ENCODE results near the gene ELMO1. TPM values are rescaled to one million over a fixed set of nuclear protein-coding genes. Genes with fewer than 3 reads are reported as not detected.

Gene ELMO1
- total RNA-seq, 1 donor from 2014 or later = 0.69 TPM

GRCh38 chr7:37441816-37442215, 6.8 kb downstream of the ELMO1 start:
- TF ChIP-seq, protein P1, sequence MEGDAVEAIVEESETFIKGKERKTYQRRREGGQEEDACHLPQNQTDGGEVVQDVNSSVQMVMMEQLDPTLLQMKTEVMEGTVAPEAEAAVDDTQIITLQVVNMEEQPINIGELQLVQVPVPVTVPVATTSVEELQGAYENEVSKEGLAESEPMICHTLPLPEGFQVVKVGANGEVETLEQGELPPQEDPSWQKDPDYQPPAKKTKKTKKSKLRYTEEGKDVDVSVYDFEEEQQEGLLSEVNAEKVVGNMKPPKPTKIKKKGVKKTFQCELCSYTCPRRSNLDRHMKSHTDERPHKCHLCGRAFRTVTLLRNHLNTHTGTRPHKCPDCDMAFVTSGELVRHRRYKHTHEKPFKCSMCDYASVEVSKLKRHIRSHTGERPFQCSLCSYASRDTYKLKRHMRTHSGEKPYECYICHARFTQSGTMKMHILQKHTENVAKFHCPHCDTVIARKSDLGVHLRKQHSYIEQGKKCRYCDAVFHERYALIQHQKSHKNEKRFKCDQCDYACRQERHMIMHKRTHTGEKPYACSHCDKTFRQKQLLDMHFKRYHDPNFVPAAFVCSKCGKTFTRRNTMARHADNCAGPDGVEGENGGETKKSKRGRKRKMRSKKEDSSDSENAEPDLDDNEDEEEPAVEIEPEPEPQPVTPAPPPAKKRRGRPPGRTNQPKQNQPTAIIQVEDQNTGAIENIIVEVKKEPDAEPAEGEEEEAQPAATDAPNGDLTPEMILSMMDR (conservative IDR thresholded peaks at IDR 0.05; ENCODE audit: low read depth, low read length) = no peak
- DNase-seq (ENCODE audit: low read depth) = no peak
- no peak overlapping the region for H3K4me3 ChIP-seq (ENCODE audit: low read depth, low read length)

GRCh38 chr7:37441386-37441760, 7.3 kb downstream of the ELMO1 start:
- H3K4me3 ChIP-seq (ENCODE audit: low read depth, low read length) = no peak overlapping the region
- DNase-seq (ENCODE audit: low read depth) = no peak
- TF ChIP-seq, protein P1 (conservative IDR thresholded peaks at IDR 0.05; ENCODE audit: low read depth, low read length) = no peak

DNA sequence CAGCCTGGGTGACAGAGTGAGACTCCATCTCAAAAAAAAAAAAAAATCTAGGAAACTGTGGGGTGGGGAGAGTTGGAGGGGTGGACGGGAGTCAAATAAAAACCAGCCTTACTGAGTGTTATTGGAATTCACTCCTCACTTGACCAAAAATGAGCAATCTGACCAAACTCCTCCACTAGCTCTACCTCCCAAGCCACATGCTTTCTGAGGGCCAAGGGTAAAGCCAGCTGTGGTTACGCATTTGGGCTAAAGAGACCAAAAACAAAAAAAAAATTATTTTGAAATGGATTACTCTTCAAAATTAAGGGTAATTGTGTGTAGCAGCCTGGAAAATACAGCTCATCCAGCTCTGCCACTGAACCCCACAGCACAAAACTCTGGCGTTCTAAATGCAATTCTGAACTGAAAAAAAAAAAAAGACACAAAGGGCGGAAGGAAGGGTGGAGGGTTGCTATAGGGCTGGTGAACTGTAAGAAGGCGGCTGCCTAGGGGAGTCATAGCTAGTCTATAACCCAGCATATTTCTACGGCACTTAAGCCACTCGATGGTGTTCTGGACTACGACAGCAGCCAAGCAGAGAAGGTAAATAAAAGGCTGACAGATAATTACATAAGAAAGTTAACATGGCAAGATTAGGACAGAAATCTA, 7.8 kb downstream of the ELMO1 start:
- H3K4me3 ChIP-seq (ENCODE audit: low read depth, low read length) = no peak overlapping the region
- DNase-seq (ENCODE audit: low read depth) = no peak
- TF ChIP-seq, protein P1 (conservative IDR thresholded peaks at IDR 0.05; ENCODE audit: low read depth, low read length) = no peak

GRCh38 chr7:37439653-37440026, 9.0 kb downstream of the ELMO1 start:
- TF ChIP-seq, protein P1 (conservative IDR thresholded peaks at IDR 0.05; ENCODE audit: low read depth, low read length) = no peak
- no peak for DNase-seq (ENCODE audit: low read depth)
- no peak overlapping the region for H3K4me3 ChIP-seq (ENCODE audit: low read depth, low read length)

DNA sequence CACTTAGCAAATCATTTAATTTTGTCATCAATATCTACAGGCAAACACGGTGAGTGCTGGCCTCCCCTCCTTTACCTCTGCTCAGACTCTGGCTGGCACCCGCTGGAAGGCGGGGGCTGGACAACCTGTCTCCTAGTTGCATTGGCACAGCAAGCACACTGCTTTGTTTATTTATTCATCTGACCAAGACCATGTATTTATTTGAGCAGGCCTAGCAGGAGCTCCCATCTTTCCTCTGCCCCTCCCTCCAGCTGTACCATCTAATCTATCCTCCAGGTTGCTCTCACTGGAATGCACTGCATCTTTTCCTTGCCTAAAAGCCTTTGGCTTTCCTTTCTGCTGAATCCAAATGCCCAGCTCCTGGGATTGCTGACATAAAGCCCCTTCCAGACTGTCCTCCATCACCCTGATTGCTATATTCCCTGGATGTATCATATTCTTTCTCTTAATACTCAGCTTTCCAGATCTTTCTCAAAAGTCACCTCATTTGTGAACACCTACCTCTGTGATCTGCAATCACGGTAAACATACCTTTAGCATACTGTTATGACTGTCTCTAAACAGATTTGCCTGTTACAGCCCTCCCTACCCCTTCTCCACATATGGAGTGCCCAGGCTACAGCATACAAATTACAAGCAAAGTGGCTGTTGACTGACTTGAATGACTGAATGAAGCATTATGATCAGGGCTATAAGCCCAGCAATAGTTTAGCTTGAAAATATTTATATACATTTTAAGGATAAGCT, 9.6 kb downstream of the ELMO1 start:
- DNase-seq (ENCODE audit: low read depth) = no peak
- TF ChIP-seq, protein P1 (conservative IDR thresholded peaks at IDR 0.05; ENCODE audit: low read depth, low read length) = no peak

GRCh38 chr7:37435156-37435855, 13.4 kb downstream of the ELMO1 start:
- H3K4me3 ChIP-seq (ENCODE audit: low read depth, low read length) = no peak overlapping the region
- no peak for DNase-seq (ENCODE audit: low read depth)
- TF ChIP-seq, protein P1 (conservative IDR thresholded peaks at IDR 0.05; ENCODE audit: low read depth, low read length) = no peak

More for the DNA sequence above, 9.6 kb downstream of the ELMO1 start:
- no peak overlapping the region for H3K4me3 ChIP-seq (ENCODE audit: low read depth, low read length)

Measured in epithelial cell of proximal tubule (primary cell).